Measurements from ENCODE around the gene ZNF367. TPM values are rescaled to one million over a fixed set of nuclear protein-coding genes. Genes with fewer than 3 reads are reported as not detected.
A peak's percentile ranks its signal among the peaks of the same experiment; 100 is the strongest.

ZNF367 gene
- total RNA-seq, 2 donors from 2014 or later, result 3.6 to 18.9 TPM

DNA sequence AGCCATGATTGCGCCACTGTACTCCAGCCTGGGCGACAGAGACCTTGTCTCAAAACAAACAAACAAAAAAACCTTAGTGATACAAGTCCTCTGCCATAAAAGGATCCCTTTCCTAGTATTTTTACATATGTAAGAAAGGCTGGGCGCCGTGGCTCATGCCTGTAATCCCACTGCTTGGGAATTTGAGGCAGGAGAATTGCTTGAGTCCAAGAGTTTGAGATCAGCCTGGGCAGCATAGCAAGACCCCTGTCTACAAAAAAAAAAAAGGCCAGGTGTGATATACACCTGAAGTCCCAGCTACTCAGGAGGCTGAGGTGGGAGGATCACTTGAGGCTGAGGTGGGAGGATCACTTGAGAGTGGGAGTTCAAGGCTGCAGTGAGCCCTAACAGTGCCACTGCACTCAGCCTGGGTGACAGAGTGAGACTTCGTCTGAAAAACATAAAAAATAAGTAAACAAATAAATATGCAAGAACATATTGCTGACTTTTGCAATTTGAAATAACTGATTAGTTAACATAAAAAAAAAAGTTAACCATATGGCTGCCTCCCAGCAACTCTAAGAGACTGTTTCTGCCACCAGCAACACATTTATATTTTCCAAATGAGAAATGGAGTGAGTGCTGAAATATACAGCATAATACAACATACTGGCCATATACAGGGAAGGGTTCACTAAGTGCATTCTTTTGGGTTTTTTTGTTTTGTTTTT is 6.9 kb downstream of the ZNF367 start:
- intact Hi-C loops (cut with DNase I), result no loop called here
- Histone ChIP-seq H3K27me3 (no peaks in the 10 kb centered on the region), H3K27ac (no peak overlapping the region), H3K36me3 (no peaks in the 10 kb centered on the region), H3K4me3 (no peak overlapping the region), H3K9ac (ENCODE audit: low read depth in 2 of 2, low read length in 2 of 2) (no peak overlapping the region), H3K9me3 (no peaks in the 10 kb centered on the region), H3K4me1 (peaks cover 6% of the 10 kb centered on the region)
- DNase-seq, result no peak
- TF ChIP-seq, protein P1, sequence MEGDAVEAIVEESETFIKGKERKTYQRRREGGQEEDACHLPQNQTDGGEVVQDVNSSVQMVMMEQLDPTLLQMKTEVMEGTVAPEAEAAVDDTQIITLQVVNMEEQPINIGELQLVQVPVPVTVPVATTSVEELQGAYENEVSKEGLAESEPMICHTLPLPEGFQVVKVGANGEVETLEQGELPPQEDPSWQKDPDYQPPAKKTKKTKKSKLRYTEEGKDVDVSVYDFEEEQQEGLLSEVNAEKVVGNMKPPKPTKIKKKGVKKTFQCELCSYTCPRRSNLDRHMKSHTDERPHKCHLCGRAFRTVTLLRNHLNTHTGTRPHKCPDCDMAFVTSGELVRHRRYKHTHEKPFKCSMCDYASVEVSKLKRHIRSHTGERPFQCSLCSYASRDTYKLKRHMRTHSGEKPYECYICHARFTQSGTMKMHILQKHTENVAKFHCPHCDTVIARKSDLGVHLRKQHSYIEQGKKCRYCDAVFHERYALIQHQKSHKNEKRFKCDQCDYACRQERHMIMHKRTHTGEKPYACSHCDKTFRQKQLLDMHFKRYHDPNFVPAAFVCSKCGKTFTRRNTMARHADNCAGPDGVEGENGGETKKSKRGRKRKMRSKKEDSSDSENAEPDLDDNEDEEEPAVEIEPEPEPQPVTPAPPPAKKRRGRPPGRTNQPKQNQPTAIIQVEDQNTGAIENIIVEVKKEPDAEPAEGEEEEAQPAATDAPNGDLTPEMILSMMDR (IDR thresholded peaks at IDR 0.05), result no peak

DNA sequence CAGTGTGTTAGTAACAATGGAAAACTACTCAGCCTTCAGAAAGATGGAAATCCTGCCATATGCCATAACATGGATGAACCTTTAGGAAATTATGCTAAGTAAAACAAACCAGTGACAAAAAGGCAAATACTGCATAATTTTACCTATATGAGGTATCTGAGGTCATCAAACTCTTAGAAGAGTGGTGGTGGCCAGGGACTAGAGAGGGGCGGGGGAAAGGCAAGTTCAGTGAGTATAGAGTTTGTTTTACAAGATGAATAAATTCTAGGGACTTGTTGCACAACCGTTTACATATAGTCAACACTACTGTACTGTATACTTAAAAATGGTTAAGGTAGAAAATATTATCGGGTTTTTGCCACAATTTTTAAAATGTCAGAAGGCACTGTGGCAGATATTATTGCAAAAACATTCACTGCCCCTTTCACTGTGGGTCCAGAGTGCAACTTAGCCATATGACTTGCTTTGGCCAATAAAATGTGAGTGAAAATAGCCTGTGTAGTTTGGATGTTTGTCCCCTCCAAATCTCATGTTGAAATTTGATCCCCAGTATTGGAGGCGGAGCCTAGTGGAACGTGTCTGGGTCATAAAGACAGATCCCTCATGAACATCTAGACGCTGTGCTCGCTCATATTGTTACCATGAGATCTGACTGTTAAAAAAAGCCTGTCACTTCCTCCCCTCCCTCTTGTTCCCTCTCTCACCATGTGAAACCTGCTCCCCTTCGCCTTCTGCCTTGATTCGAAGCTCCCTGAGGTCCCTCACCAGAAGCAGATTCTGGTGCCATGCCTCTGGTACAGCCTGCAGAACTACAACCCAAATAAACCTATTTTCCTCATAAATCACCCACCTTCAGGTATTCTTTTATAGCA is 9.5 kb downstream of the ZNF367 start:
- no peaks in the 10 kb centered on the region for H3K9me3 ChIP-seq
- intact Hi-C loops (cut with DNase I), result no loop called here
- H3K4me1 ChIP-seq, result peaks cover 4% of the 10 kb centered on the region
- TF ChIP-seq, protein P1 (IDR thresholded peaks at IDR 0.05), result no peak
- no peak overlapping the region for H3K4me3 ChIP-seq
- H3K27me3 ChIP-seq, result no peaks in the 10 kb centered on the region
- DNase-seq, result no peak
- H3K9ac ChIP-seq (ENCODE audit: low read depth in 2 of 2, low read length in 2 of 2), result no peak overlapping the region
- H3K36me3 ChIP-seq, result no peaks in the 10 kb centered on the region
- no peak overlapping the region for H3K27ac ChIP-seq

DNA sequence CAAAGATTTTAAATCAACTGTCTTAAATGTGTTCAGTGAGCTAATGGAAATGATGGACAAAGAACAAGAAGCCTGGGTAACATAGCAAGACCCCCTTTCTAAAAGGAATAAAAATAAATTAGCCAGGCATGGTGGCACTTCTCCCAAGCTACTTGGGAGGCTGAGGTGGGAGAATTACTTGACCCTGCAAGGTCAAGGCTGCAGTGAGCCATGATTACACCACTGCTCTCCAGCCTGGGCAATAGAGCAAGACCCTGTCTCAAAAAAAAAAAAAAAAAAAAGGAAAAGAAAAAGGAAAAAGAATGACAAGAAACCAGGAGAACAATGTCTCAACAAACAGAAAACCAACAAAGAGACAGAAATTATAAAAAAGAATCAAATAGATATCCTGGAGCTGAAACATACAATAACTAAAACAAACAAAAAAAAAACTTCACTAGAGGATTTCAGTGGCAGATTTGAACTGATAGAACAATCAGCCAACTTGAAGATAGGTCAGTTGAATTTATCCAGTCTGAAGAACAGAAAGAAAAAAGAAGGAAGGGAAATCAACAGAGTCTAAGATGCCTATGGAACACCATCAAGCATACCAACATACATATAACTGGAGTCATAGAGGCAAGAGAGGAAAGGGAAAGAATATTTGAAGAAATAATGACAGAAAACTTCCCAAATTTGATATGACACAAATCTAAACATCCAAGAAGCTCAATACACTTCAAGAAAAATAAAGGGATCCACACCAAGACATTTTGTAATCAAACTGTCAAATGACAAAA is 17.8 kb downstream of the ZNF367 start:
- H3K9me3 ChIP-seq, result no peaks in the 10 kb centered on the region
- H3K9ac ChIP-seq (ENCODE audit: low read depth in 2 of 2, low read length in 2 of 2), result no peak overlapping the region
- H3K27me3 ChIP-seq, result no peaks in the 10 kb centered on the region
- H3K27ac ChIP-seq, result no peak overlapping the region
- H3K36me3 ChIP-seq, result no peaks in the 10 kb centered on the region
- H3K4me3 ChIP-seq, result no peak overlapping the region
- TF ChIP-seq, protein P1 (IDR thresholded peaks at IDR 0.05), result no peak
- intact Hi-C loops (cut with DNase I), result no loop called here
- H3K4me1 ChIP-seq, result no peaks in the 10 kb centered on the region
- DNase-seq, result no peak

DNA sequence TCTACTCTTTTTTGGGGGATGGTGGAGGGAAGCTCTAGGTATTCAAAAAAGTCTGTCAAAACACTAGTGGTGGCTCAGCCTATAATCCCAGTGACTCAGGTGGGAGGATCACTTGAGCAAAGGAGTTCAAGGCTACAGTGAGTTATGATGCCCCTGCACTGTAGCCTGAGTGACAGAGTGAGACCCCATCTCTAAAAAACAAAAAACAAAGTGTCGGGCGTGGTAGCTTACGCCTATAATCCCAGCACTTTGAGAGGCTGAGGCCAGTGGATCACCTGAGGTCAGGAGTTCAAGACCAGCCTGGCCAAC is 18.9 kb downstream of the ZNF367 start:
- no peak for DNase-seq
- H3K27ac ChIP-seq, result peak overlapping the region; percentile 27
- H3K27me3 ChIP-seq, result no peaks in the 10 kb centered on the region
- no peaks in the 10 kb centered on the region for H3K9me3 ChIP-seq
- intact Hi-C loops (cut with DNase I), result no loop called here
- H3K4me3 ChIP-seq, result no peak overlapping the region
- TF ChIP-seq, protein P1 (IDR thresholded peaks at IDR 0.05), result no peak
- H3K36me3 ChIP-seq, result no peaks in the 10 kb centered on the region
- H3K4me1 ChIP-seq, result no peaks in the 10 kb centered on the region
- no peak overlapping the region for H3K9ac ChIP-seq (ENCODE audit: low read depth in 2 of 2, low read length in 2 of 2)

DNA sequence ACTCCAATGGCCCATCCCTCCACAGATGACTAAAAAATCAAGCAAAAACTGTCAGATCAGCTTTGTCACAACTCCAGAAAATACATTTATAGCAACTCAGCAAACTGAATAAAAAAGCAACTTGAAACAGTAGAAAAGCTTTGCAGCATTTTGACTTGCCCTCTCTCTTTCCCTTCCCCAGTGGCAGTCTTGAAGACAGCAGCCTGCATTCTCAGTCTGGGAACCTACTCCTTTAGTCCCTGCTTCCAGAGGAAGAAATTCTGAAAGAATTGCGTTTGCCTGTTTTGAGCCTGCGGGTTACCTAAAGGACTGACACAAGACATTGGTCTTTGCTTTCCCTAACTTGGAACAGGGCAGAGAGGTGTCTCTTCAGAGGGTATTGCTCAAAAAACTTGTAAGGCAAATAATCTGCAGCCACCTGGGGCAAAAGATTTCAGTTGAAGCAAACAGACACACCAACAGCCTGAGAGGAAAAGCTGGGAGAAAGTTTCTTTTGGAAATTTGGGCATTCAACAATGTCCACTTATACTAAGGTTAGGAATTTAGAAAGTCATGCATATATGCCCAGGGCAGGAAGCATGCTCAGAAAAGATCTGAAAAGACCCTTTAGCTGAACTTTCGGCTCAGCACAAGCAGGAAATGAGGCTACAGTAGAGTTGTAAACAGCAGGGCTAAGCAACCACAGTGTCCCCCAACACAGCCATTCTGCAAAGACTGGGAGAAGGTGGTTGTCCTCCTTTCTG is 19.4 kb downstream of the ZNF367 start:
- DNase-seq, result no peak

More for the DNA sequence above, 19.4 kb downstream of the ZNF367 start:
- TF ChIP-seq, protein P1 (IDR thresholded peaks at IDR 0.05), result no peak
- Histone ChIP-seq H3K4me1 (no peaks in the 10 kb centered on the region), H3K27me3 (no peaks in the 10 kb centered on the region), H3K4me3 (no peak overlapping the region), H3K27ac (peak overlapping the region; percentile 27), H3K36me3 (no peaks in the 10 kb centered on the region), H3K9me3 (no peaks in the 10 kb centered on the region), H3K9ac (ENCODE audit: low read depth in 2 of 2, low read length in 2 of 2) (no peak overlapping the region)
- intact Hi-C loops (cut with DNase I), result no loop called here

Measured in colonic mucosa (tissue), 4 donors.